Neural cell (in vitro differentiated cells): ENCODE measurements around the gene TNFRSF14. TPM values are rescaled to one million over a fixed set of nuclear protein-coding genes. Genes with fewer than 3 reads are reported as not detected.

Experiments used
- H2AFZ ChIP-seq: fragments of 200-600, 300-800 bp; sonication (generic), shearing (Covaris generic); 2 replicates; pipeline ENCODE4 v1.6.0; 2014; ENCODE audit warnings: low read depth, mild to moderate bottlenecking, antibody characterized with exemption, low read length, moderate library complexity
- H3F3A ChIP-seq: fragments of 200-600 bp; shearing (Covaris generic); 2 replicates; pipeline ENCODE4 v1.6.1; 2016; ENCODE audit warnings: mild to moderate bottlenecking, moderate library complexity, mixed read lengths, antibody characterized with exemption, low read length; ENCODE audit not compliant: insufficient read depth, poor library complexity, severe bottlenecking
- H3K27ac ChIP-seq: fragments of 200-600, 300-800 bp; sonication (generic), shearing (Covaris generic); 2 replicates; pipeline ENCODE4 v1.5.1; 2014; ENCODE audit warnings: mild to moderate bottlenecking, low read length, moderate library complexity
- H3K27me3 ChIP-seq: fragments of 300-800, 200-600 bp; sonication (generic), shearing (Covaris generic); 2 replicates; pipeline ENCODE4 v1.6.0; 2014; ENCODE audit warnings: mild to moderate bottlenecking, low read depth, low read length, moderate library complexity; ENCODE audit not compliant: insufficient read depth
- H3K36me3 ChIP-seq: fragments of 300-800, 200-600 bp; sonication (generic), shearing (Covaris generic); 2 replicates; pipeline ENCODE4 v1.5.1; 2014; ENCODE audit warnings: mild to moderate bottlenecking, antibody characterized with exemption, low read length, moderate library complexity; ENCODE audit not compliant: insufficient read depth
- H3K4me2 ChIP-seq: fragments of 300-800, 200-600 bp; sonication (generic), shearing (Covaris generic); 2 replicates; pipeline ENCODE4 v1.6.0; 2014; ENCODE audit warnings: mild to moderate bottlenecking, low read length
- H3K4me3 ChIP-seq: fragments of 300-800, 200-600 bp; sonication (generic), shearing (Covaris generic); 2 replicates; pipeline ENCODE4 v1.5.1; 2014; ENCODE audit warnings: mild to moderate bottlenecking, low read length, moderate library complexity
- H3K79me2 ChIP-seq: fragments of 200-600 bp; shearing (Covaris generic); replicated peaks from 2 replicates; pipeline ENCODE4 v1.6.0; 2014; ENCODE audit warnings: mild to moderate bottlenecking, low read length, moderate library complexity; ENCODE audit not compliant: insufficient read depth
- H3K9ac ChIP-seq: fragments of 300-800, 200-600 bp; sonication (generic), shearing (Covaris generic); 2 replicates; pipeline ENCODE4 v1.6.1; 2016; ENCODE audit warnings: mild to moderate bottlenecking, low read length, mixed read lengths
- H3K9me2 ChIP-seq: fragments of 200-600 bp; shearing (Covaris generic); 2 replicates; pipeline ENCODE4 v1.6.1; 2016; ENCODE audit warnings: mild to moderate bottlenecking, low read length, mixed read lengths; ENCODE audit not compliant: insufficient read depth
- H3K9me3 ChIP-seq: fragments of 200-600, 300-800 bp; sonication (generic), shearing (Covaris generic); 2 replicates; pipeline ENCODE4 v1.6.1; 2016; ENCODE audit warnings: mild to moderate bottlenecking, mixed run types, low read length, moderate library complexity, mixed read lengths
- H4K20me1 ChIP-seq: fragments of 200-600 bp; shearing (Covaris generic); 2 replicates; pipeline ENCODE4 v1.6.1; 2016; ENCODE audit warnings: mild to moderate bottlenecking, mixed run types; ENCODE audit not compliant: insufficient read depth
- EP300 ChIP-seq: fragments of 450-650 bp; conservative IDR thresholded peaks from 2 replicates; pipeline ENCODE4 v1.6.1; 2014; ENCODE audit warnings: antibody characterized with exemption, mild to moderate bottlenecking, moderate library complexity; ENCODE audit not compliant: poor library complexity, severe bottlenecking
- EZH2 ChIP-seq: fragments of 200-600, 300-800 bp; shearing (Covaris generic), sonication (generic); IDR thresholded peaks from 2 replicates; pipeline ENCODE4 v1.6.1; 2014; ENCODE audit warnings: antibody characterized with exemption, low read length, borderline replicate concordance, mild to moderate bottlenecking; ENCODE audit not compliant: insufficient read depth, poor library complexity, severe bottlenecking
- MXI1 ChIP-seq: fragments of 450-650 bp; conservative IDR thresholded peaks from 2 replicates; pipeline ENCODE4 v1.6.1; 2014; ENCODE audit warnings: antibody characterized with exemption, mild to moderate bottlenecking; ENCODE audit not compliant: poor library complexity, severe bottlenecking
- POLR2AphosphoS5 ChIP-seq: IDR thresholded peaks from 2 replicates; pipeline ENCODE4 v1.6.1; 2012
- RAD21 ChIP-seq: fragments of 450-650 bp; conservative IDR thresholded peaks from 2 replicates; pipeline ENCODE4 v1.6.1; 2014; ENCODE audit warnings: antibody characterized with exemption, mild to moderate bottlenecking, moderate library complexity
- REST ChIP-seq: IDR thresholded peaks from 2 replicates; pipeline ENCODE4 v1.6.1; 2012; ENCODE audit warnings: borderline replicate concordance
- SMC3 ChIP-seq: fragments of 450-650 bp; conservative IDR thresholded peaks from 2 replicates; pipeline ENCODE4 v1.6.1; 2014; ENCODE audit warnings: antibody characterized with exemption, mild to moderate bottlenecking, moderate library complexity; ENCODE audit not compliant: poor library complexity
- TAF1 ChIP-seq: IDR thresholded peaks from 2 replicates; pipeline ENCODE4 v1.6.1; 2012; ENCODE audit warnings: low read depth
- polyA plus RNA-seq: library from polyadenylated mRNA; depleted of rRNA; stranded (reverse); fragments of >200 nt; gene quantifications from 2 replicates; pipeline ENCODE4 v1.2.3, GENCODE V29; 2014
- TF ChIP-seq, protein P1 (sequence below): fragments of 450-650 bp; IDR thresholded peaks from 2 replicates; pipeline ENCODE4 v1.5.1; 2014; ENCODE audit warnings: antibody characterized with exemption, mild to moderate bottlenecking, moderate library complexity; ENCODE audit not compliant: poor library complexity, severe bottlenecking

Gene TNFRSF14
- polyA plus RNA-seq, 1 donor from 2014 or later = 1.1 TPM

GRCh38 chr1:2517966-2518365, 38.2 kb upstream of the TNFRSF14 start:
- no peaks in the 10 kb centered on the region for H3F3A ChIP-seq
- H3K9me3 ChIP-seq = no peaks in the 10 kb centered on the region
- H3K9ac ChIP-seq = no peak overlapping the region
- TF ChIP-seq RAD21 (no peak), TAF1 (no peak), POLR2AphosphoS5 (no peak), MXI1 (no peak), SMC3 (no peak), EP300 (no peak), EZH2 (no peak), REST (no peak)
- TF ChIP-seq, protein P1, sequence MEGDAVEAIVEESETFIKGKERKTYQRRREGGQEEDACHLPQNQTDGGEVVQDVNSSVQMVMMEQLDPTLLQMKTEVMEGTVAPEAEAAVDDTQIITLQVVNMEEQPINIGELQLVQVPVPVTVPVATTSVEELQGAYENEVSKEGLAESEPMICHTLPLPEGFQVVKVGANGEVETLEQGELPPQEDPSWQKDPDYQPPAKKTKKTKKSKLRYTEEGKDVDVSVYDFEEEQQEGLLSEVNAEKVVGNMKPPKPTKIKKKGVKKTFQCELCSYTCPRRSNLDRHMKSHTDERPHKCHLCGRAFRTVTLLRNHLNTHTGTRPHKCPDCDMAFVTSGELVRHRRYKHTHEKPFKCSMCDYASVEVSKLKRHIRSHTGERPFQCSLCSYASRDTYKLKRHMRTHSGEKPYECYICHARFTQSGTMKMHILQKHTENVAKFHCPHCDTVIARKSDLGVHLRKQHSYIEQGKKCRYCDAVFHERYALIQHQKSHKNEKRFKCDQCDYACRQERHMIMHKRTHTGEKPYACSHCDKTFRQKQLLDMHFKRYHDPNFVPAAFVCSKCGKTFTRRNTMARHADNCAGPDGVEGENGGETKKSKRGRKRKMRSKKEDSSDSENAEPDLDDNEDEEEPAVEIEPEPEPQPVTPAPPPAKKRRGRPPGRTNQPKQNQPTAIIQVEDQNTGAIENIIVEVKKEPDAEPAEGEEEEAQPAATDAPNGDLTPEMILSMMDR = no peak
- peaks cover 9% of the 10 kb centered on the region for H3K79me2 ChIP-seq
- H3K27ac ChIP-seq = no peak overlapping the region
- no peaks in the 10 kb centered on the region for H3K36me3 ChIP-seq
- H3K27me3 ChIP-seq = no peaks in the 10 kb centered on the region
- H2AFZ ChIP-seq = no peak overlapping the region
- no peak overlapping the region for H3K4me3 ChIP-seq
- H4K20me1 ChIP-seq = no peaks in the 10 kb centered on the region
- no peak overlapping the region for H3K4me2 ChIP-seq
- no peaks in the 10 kb centered on the region for H3K9me2 ChIP-seq

DNA sequence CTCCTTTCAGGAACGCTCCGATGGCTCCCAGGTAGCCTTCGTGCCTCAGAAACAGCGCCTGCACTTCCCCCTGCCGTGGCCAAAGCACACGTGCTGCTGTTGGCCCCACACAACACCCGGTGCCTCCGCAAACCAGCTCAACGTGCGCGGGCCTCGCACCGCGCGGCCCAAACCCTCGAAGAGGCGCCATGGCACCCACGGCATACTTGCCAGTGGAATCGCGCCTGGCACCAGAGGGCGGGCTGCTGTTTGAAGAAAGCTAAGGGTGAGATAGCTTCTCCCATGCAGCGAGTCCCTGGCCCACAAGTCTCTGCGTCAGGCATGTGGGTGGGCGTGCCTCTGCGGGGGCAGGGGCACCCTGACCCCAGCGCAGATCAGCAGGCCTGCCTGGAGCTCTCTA, 37.6 kb upstream of the TNFRSF14 start:
- Histone ChIP-seq H3K4me2 (no peak overlapping the region), H3K9ac (no peak overlapping the region), H3K36me3 (no peaks in the 10 kb centered on the region), H3K4me3 (no peak overlapping the region), H3F3A (no peaks in the 10 kb centered on the region), H3K27ac (no peak overlapping the region), H2AFZ (no peak overlapping the region), H3K79me2 (peaks cover 15% of the 10 kb centered on the region), H3K27me3 (no peaks in the 10 kb centered on the region), H4K20me1 (peaks cover under 1% of the 10 kb centered on the region), H3K9me2 (no peaks in the 10 kb centered on the region), H3K9me3 (no peaks in the 10 kb centered on the region)
- TF ChIP-seq, protein P1 = no peak
- TF ChIP-seq MXI1 = no peak
